Stimulated activated CD4-positive, alpha-beta T cell treated with anti-CD3 and anti-CD28 coated beads, Interleukin-2, amount 100 ng/mL, for 48 hours (primary cell): ENCODE results near the gene MRPL28.
"Not testable (repeated sequence)": the region's sequence is repeated elsewhere in the genome, so short reads cannot be mapped to it uniquely, and the experiment has no call there.

Source experiments
- DNase-seq, 2 donors: peaks; one replicate each; pipeline ENCODE4 v3.0.0-alpha.2; 2020

MRPL28 gene

DNA sequence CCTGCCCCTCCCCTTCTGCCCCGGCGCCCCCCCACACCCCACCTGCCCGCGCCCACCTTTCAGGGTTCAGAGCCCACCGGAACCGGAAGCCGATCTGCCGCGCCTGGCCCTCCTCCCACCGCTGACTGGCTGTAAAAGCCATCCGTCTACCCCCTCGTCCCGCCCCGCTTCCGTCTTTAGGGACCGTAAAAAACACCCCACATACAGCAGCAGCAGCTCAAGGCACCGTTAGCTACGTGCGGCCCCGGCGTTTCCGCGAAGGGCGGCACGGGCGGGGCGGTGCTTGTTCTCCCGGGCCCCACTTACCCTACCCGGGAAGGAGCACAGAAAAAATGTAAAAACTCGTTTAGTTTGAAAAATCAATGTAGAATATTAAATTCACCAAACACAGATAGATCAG, at the start of gene MRPL28:
MRPL28 (minus strand) TSS at position 96 of the 400 bp plus-strand sequence. CDS start 320 bp downstream, outside the sequence.
- peak; percentile 92 to 93 for DNase-seq

DNA sequence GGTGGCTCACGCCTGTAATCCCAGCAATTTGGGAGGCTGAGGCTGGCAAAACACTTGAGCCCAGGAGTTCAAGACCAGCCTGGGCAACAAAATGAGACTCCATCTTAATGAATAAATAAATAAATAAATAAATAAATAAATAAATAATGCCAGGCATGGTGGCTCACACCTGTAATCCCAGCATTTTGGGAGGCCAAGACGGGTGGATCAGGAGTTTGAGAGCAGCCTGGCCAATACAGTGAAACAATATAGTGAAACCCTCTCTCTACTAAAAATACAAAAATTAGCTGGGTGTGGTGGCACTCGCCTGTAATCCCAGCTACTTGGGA, 44.8 kb upstream of the MRPL28 start:
- not testable (repeated sequence) for DNase-seq

DNA sequence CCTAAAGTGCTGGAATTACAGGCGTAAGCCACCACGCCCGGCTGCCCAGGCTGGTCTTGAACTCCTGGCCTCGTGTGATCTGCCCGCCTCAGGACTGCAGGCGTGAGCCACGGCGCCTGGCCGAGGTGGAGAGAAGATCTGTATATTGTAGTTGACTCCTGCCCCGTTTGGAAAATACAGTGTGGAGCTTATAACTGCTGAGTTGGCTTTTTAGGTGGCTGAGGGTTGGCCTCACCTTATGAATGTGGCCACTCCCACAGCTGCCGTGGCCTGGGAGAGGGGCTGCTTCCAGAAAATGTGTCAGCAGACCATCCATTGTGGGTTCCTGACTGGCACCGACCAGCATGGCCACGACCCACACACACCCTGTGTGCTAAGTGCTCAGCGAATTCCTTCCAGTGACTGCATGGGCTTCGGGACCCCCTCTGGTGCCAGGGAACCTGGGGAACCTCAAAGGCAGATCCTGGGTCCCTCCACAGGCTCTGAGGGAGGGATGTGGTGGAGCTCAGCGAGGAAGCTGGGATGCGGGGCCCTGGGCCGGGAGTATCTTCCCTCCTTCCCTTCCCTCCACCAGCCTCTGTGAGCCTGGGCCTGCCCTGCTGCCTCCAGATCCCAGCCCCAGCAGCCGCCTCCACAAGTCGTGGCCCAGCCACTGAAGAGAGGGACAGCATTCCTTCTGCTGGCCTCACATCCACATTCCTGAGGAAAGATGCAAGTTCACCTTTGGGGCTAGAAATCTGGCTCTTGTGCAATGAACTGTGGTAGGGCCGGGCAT, 44.2 kb upstream of the MRPL28 start:
- DNase-seq, result no peak

DNA sequence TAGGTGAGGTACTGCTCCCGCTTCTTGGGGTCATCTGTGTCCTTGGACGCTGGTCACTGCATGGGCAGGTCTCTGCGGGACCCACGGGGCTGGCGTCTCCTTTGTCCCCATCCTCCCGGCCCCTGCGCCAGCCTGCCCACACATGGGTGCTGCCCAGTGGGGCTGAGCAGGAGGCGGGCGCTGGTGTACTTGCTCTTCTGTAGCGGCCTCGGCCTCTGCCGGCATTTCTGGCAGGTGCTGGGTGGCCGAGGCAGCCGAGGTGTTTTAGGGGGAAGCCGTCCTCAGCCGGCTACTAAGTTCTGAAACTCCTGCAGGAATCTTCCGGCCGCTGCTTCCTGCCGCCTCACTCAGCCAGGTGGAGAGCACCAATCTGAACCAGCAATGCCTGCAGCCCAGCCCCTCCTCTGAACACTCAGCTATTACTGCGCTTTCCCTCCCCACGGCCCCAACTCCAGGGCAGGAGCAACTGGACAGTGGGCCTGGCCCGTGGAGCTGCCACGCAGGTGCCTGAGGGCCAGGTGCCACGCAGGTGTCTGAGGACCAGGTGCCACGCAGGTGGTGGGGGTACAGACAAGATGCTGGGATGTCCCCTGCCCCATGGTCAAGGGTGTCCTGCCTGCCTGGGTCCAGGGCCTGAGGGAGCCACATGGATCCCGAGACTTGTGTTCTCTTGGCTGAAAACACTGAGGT, 41.4 kb upstream of the MRPL28 start:
- no peak for DNase-seq

DNA sequence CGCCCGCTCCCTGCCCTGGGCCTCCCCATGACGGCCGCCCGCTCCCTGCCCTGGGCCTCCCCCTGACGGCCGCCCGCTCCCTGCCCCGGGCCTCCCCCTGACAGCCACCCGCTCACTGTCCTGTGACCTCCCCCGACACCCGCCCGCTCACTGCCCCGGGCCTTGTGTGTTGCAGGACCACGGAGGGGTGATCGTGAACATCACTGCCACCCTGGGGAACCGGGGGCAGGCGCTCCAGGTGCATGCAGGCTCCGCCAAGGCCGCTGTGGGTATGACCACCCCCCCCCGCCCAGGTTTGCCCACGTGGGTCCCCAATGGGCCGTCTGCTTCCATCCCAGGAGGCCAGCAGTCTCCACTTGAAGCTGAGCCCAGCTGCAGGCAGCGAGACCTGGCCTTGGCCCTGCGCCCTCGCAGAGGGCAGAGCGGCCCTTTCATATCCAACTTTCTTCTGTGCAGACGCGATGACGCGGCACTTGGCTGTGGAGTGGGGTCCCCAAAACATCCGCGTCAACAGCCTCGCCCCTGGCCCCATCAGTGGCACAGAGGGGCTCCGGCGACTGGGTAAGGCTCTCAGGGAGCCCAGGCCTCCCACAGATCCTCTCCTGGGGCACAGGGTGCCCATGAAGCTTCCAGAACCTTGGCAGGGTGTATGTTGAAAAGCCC, 40.3 kb upstream of the MRPL28 start:
- no peak for DNase-seq

DNA sequence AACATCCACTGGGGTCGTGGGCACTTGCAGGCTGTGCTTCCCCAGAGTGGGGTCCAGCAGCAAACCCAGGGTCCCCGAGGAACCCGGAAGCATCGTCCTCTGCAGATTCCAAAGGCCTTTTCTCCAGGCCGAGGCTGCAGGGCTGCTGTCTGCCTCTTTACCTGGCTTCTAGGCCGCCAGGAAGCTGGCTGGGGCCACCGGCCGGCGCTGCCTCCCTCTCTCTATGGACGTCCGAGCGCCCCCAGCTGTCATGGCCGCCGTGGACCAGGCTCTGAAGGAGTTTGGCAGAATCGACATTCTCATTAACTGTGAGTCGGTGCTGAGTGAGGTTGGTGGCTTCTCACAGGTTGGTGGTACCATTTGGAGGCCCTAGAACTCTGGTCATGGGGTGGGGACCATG, 36.9 kb upstream of the MRPL28 start:
- no peak for DNase-seq

DNA sequence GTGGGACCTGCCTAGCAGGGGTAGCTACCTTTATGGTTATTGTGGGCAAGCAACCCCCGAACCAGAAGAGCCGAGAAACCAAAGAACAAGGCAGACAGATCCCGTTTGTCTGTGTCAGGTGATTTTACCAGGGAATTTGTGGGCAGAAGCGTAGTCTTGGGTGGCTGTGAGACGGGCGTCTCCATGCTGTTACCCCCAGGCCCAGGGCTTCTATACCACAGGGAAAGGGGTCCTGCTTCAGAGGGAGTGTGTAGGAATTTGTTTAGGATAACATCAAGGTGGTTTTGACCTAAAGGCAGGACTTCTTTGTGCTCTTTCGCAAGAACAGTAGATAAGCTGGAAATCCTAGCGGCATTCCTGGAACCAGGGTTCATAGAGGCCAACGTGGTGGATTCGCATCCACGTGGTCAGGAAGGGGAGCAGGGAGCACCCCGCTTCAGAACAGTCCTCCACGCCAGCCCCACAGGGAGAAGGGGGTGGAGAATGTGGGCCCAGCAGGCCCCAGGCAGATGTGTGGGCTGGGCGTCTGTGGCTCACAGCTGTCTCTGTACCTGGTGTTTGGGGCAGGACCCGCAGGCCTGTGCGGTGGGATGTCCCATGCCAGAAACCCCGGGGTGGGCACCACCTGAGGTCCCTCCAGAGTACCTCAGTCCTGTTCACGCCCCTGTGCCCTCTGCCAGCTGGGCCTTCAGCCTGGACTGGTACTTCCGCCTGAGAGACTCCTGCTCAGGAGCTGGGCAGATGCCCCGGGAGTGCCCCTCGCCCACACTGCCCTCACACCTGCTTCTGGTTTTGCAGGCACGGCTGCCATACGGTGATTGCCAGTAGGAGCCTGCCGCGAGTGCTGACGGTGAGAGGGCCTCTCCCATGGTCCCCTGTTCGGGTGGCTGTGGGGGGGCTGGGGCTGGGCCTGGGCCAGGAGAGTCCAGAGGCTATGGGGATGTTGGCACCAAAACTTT, 35.5 kb upstream of the MRPL28 start:
- DNase-seq, result no peak

DNA sequence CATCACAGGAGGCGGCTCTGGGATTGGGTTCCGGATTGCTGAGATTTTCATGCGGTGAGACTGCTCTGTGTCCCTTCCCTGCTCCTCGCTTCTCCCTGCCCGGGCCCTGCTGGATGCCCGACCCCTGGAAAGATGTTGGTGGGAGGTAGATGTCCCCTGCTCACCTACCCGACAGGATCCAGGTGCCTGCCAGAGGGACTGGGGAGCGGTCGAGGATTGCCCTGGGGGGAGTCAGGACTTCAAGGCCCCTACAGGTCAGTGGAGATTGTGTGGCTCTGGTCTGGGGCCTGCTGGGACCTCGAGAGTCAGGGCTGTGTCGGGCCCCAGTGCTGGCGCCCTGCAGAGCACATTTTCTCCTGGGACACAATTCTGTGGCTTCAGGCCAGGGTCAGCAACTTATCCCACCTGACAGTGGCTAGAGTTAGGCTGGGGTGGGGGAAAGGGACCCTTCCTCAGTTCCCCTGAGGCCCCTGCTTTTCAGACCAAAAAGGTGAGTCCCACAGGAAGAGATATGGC, 34.7 kb upstream of the MRPL28 start:
- no peak for DNase-seq

DNA sequence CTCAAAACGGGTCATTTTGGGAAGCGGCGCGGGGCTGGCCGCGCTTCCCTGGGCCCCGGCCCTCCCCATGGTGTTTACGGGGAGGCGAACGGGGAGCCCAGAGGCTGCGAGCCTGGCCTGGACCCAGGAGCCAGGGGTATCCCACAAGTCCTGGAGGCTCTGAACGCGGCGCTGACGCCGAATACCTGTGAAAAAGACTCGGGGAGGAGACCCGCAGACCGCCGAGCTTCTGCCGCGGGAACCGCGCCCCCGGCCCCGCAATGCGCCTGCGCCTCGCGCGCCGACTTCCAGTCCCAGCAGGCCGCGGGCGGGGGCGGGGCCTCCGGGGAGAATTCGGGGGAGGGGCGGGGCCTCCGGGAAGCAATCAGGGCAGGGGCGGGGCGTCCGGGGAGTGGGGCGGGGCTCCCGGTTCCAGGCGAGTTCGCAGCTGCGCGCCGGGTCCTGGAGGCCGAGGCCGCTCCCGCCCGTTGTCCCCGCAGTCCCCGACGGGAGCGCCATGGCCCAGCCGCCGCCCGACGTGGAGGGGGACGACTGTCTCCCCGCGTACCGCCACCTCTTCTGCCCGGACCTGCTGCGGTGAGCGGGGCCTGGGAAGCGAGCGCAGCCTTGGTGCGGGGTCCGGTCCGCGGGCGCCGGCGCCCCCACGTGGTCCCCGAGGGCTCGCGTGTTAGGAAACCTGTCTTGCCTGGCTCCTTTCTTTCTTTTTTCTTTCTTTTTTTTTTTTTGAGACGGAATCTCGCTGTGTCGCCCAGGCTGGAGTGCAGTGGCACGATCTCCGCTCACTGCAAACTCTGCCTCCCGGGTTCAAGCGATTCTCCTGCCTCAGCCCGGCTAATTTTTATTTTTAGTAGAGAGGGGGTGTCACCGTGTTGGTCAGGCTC, 31.4 kb upstream of the MRPL28 start, which contains the start of gene DECR2:
DECR2 (plus strand) TSS at position 418 of the 881 bp plus-strand sequence; CDS start at position 497, 79 bp downstream.
- DNase-seq, result peak; percentile 99 to 100

DNA sequence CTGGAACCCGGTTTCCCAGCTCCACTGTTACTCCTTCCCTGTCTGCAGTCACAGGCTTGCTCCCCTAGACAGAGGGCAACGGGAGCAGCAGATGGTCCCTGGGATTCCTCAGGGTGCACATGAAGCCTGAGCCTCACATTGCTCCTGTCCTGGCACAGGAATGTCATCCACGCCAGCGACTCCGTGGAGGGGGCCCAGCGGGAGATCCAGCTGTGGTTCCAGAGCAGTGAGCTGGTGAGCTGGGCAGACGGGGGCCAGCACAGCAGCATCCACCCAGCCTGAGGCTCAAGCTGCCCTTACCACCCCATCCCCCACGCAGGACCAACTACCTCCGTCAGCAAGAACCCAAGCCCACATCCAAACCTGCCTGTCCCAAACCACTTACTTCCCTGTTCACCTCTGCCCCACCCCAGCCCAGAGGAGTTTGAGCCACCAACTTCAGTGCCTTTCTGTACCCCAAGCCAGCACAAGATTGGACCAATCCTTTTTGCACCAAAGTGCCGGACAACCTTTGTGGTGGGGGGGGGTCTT, 29.8 kb upstream of the MRPL28 start:
- DNase-seq, result no peak

DNA sequence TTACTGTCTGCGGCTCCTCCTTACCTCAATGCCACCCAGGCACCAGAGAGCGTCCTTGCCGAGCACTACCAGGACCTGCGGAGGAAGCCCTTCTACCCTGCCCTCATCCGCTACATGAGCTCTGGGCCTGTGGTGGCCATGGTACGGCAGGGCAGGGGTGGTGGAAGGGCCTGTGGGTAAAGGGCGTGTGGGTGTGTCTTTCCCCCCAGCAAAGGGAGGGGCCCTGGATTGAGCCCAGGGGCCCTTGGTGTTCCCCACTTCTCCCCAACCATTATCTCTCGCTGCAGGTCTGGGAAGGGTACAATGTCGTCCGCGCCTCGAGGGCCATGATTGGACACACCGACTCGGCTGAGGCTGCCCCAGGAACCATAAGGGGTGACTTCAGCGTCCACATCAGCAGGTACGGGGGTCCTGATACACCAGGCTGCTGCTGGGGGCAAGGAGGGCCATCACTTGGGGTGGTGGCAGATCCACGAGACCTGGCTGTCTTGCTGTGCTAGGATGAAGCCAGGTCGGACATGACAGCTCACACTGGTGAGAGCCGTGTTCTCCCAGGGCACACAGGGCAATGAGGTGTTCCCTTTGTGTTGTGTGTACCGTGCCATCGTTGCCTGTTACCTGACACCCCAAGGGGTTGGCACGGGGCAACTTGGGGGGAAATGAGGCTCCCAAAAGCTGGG, 29.1 kb upstream of the MRPL28 start:
- no peak for DNase-seq

DNA sequence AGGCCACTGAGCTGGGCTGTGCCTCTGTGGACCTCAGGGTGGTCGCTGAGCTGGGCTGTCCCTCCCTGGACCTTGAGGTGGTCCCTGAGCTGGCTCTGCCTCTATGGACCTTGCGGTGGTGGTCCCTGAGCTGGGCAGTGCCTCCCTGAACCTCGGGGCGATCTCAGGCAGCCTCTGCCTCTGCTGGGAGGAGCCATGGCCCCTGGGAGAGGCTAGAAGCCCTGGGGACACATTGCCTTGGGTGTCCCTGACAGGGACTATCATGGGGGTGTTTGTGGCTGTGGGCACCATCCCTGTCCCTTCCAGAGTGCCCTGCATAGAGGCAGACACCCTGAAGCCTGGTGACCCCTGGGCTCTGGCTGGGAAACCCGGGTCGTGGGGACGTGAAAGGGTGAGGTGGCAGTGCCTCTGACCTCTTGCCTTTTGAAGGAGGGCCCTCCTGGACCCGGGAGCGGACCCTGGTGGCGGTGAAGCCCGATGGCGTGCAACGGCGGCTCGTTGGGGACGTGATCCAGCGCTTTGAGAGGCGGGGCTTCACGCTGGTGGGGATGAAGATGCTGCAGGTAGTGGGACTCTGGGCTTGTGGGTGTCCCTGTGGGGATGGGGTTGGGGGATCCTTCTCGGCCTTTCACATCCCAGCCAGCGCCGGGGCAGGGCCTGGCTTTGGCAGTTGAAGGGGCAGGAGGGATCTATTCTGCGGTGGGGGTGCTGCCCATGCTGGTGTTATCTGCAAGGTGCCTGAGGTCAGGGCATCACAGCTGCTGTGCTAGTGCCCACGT, 28.4 kb upstream of the MRPL28 start:
- no peak for DNase-seq

DNA sequence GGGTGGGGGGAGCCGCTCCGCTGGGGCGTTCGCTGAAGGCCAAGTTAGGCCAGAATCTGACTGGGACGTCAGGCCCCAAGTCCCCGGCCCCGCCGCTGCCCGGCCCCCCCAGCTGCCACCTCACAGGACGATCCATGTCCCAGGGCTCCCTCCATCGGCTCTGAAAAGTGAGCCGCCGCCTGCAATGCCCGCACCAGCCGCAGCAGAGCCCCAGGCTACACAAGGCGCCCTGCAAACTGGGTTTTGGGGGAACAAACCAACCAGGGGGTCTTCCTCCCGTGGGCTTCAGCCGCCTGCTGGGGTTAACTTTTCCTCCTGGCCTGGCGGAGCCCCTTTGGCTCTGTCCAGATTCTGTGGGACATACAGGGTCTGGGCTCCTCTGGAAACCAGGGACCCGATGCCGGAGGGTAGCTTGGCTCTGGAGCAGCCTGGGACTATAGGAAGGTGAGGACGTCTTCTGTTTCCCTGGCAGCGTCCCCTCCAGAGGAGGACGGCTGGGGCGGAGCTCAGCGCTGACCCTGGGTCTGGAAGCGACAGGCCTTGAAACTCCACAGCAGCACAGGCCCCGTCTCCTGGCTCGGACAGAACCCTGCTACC, 27.5 kb upstream of the MRPL28 start:
- no peak for DNase-seq

DNA sequence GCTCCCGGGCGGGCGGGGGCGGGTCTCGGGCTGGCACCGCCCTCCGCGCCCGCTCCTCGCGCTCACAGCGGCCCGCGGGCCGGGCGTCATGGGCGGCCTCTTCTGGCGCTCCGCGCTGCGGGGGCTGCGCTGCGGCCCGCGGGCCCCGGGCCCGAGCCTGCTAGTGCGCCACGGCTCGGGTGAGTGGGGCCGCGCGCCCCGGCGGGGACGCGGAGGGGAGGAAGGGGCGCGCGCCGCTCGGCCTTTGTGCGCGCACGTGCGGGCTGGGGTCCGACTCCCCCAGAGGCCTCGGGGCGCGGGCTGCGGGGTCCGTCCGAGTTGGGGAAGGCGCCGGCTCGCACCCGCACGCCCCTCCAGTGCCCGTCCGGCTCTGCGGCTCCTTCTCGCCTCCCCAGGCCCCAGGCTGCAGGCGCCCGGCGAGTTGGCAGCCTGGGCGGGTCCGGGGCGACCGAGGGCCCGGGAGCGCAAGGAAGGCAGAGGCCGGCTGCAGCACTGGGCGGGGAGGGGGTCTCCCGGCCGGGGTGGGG, 26.9 kb upstream of the MRPL28 start, which contains the start of gene NME4:
NME4 (plus strand) TSS at position 65 of the 527 bp plus-strand sequence; CDS start at position 89, 24 bp downstream.
- DNase-seq, result no peak

DNA sequence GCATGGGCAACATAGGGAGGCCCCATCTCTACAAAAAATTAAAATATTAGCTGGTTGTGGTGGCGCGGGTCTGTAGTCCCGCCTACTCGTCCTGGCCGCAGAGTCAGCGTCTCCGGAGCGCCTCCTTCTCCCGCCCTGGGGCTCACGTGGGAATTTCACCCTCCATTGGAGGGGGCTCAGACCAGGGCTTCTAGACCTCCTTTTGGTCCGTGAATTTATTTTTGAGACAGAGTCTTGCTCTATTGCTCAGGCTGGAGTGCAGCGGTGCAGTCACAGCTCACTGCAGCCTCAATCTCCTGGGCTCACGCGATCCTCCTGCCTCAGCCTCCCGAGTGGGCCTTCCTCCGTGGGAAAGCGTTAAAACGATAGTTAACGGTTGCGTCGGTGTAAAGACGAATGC, 26.3 kb upstream of the MRPL28 start:
- no peak for DNase-seq

DNA sequence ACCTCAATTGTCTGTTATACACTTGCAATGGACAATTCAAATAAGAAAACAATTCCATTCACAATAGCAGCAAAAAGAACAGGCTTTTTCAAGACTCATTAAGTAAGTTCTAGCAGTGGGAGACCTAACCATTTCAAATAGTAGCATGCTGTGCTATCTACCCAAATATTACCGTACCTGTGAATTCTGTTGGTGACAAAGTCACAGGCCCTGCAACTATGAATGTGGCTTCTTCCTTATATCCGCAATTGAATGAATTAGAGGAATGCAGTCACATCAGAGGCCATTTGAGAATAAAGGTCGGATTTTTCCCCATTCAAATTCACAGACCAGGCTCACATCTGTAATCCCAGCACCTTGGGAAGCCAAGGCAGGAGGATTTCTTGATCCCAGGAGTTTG, 25.9 kb upstream of the MRPL28 start:
- no peak for DNase-seq

DNA sequence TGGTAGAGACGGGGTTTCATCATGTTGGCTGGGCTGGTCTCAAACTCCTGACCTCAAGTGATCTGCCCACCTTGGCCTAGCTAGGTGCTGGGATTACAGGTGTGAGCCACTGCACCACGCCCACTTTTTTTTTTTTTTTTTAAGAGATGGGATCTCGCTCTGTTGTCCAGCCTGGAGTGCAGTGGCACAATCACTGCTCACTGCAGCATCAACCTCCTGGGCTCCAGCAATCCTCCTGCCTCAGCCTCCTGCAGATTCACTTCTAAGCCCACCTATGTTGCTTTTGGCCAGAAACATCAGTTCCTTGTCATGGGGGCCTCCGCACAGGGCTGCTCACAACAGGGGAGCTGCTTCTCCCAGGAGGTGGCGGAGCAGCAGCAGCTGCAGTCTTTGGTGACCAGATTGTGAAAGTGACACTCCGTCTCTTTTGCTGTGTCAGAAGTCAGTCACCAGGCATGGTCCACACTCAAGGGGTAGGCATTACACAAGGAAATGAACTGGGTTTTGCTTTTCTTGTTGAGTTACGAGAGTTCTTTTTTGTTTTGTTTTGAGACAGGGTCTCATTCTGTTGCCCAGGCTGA, 22.2 kb upstream of the MRPL28 start:
- no peak for DNase-seq

DNA sequence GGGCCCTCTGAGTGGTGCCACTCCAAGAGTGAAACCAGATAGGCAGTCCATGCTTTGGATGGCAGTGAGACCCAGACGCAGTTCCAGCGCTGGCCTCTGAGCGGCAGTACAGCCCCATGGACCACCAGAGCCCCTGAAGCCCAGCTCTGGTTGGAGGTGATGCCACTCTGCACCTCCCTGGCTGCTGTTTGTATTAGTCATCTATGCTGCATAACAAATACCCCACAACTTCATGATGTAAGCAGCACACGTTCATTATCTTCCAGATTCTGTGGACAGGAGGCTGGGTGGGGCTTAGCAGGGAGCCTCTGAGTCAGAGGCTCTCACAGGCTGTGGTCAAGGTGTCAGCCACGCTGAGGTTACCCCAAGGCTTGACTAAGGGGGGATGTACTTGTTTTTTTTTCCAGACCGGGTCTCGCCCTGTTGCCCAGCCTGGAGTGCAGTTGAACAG, 21.6 kb upstream of the MRPL28 start:
- peak; percentile 78 to 81 for DNase-seq
